ENCODE measurements around the gene PWWP2B. TPM values are rescaled to one million over a fixed set of nuclear protein-coding genes. Genes with fewer than 3 reads are reported as not detected.
A peak's percentile ranks its signal among the peaks of the same experiment; 100 is the strongest.

PWWP2B gene
- total and polyA plus RNA-seq, 2 of the 13 experiments (the other 11 are each of a cell fraction or from before 2014, with no cell fraction given) = 2.3 to 4.7 TPM

DNA sequence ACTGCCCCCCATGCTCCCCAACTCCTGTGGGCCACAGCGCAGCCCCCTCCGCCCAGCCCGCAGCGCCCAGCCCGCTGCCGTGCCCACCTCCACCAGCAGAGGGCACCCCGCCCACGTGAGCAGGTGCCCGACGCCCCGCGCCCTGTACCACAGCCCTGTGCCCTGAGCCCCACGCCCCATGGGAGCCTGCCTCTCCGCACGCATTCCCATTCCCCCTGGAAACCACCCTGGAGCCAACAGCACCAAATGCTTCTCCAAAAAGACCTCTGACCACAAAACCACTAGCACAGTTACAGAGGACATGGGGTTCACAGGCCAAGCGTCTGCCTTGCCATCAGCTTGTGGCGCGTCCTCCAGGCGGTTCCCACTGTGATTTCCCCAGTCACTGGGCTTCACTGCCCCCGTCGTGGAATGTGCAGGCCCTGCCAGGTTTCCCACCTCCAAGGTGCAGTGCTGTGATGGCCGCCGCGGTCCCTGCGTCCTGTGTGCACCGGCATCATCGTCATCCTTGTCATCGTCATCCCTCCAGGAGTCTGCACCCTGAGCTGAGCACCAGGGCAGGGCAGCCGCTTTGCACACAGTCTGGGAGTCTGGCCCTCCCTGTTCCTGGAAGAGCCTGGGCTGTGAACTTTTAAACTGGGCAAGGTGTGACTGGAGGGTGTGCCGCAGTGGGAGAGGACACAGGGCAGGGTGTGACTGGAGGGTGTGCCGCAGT is 61.7 kb downstream of the PWWP2B start (continued):
- TF ChIP-seq ZNF574 (CRISPR knock-in tag; IDR thresholded peaks at IDR 0.05) (0 out of 2 replicates have a peak, but pooled peaks have one; percentile 29), MEIS2 (CRISPR knock-in tag; IDR thresholded peaks at IDR 0.05) (0 out of 2 replicates have a peak, but pooled peaks have one; percentile 14), ZNF136 (CRISPR knock-in tag; IDR thresholded peaks at IDR 0.05; ENCODE audit: low read depth) (no peak), EP300 (IDR thresholded peaks at IDR 0.05; ENCODE audit: low read depth in 2 of 2, low read length in 2 of 2) (no peak), EP300 (CRISPR knock-in tag; IDR thresholded peaks at IDR 0.05; ENCODE audit: borderline replicate concordance) (0 out of 2 replicates have a peak, but pooled peaks have one; percentile 26), ATF3 (CRISPR knock-in tag; IDR thresholded peaks at IDR 0.05) (no peak), SMC3 (IDR thresholded peaks at IDR 0.05; ENCODE audit: low read length) (peak; percentile 31; the same call in 1 of the 2 replicates), CAMTA2 (CRISPR knock-in tag; IDR thresholded peaks at IDR 0.05; ENCODE audit: borderline replicate concordance) (0 out of 2 replicates have a peak, but pooled peaks have one; percentile 22), STAG1 (CRISPR knock-in tag; IDR thresholded peaks at IDR 0.05) (peak; percentile 95), HNRNPL (IDR thresholded peaks at IDR 0.05; ENCODE audit: low read depth, low read length) (peak; percentile 60; the same call in 1 of the 2 replicates), KDM2A (CRISPR knock-in tag; IDR thresholded peaks at IDR 0.05; ENCODE audit: borderline replicate concordance, low read depth) (peak; percentile 56; the same call in 1 of the 2 replicates), ZNF724P (CRISPR knock-in tag; IDR thresholded peaks at IDR 0.05; ENCODE audit: borderline replicate concordance) (no peak; the same call in 1 of the 2 replicates), AGO1 (IDR thresholded peaks at IDR 0.05; ENCODE audit: low read depth, low read length, poor library complexity, severe bottlenecking) (peak; percentile 39), SALL1 (CRISPR knock-in tag; IDR thresholded peaks at IDR 0.05) (peak; percentile 59), ZNF451 (CRISPR knock-in tag; IDR thresholded peaks at IDR 0.05) (0 out of 2 replicates have a peak, but pooled peaks have one; percentile 37), ZNF768 (CRISPR knock-in tag; IDR thresholded peaks at IDR 0.05) (peak; percentile 17; the same call in 1 of the 2 replicates), ZNF691 (CRISPR knock-in tag; IDR thresholded peaks at IDR 0.05; ENCODE audit: borderline replicate concordance, low read depth) (no peak), SIN3A (IDR thresholded peaks at IDR 0.05; ENCODE audit: borderline replicate concordance, low read depth, low read length) (no peak), TFDP1 (CRISPR knock-in tag; IDR thresholded peaks at IDR 0.05; ENCODE audit: borderline replicate concordance) (peak; percentile 29; the same call in 1 of the 2 replicates)
- TF ChIP-seq, protein P1, sequence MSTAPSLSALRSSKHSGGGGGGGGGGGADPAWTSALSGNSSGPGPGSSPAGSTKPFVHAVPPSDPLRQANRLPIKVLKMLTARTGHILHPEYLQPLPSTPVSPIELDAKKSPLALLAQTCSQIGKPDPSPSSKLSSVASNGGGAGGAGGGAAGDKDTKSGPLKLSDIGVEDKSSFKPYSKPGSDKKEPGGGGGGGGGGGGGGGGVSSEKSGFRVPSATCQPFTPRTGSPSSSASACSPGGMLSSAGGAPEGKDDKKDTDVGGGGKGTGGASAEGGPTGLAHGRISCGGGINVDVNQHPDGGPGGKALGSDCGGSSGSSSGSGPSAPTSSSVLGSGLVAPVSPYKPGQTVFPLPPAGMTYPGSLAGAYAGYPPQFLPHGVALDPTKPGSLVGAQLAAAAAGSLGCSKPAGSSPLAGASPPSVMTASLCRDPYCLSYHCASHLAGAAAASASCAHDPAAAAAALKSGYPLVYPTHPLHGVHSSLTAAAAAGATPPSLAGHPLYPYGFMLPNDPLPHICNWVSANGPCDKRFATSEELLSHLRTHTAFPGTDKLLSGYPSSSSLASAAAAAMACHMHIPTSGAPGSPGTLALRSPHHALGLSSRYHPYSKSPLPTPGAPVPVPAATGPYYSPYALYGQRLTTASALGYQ (CRISPR knock-in tag; IDR thresholded peaks at IDR 0.05) = no peak
